Measurements from ENCODE around the gene GNAS.

The GNAS gene

GRCh38 chr20:58959652-58960051 lies 107.1 kb downstream of the GNAS start:
- Histone ChIP-seq H3K27ac (no peak overlapping the region), H3K4me3 (ENCODE audit: low read depth, low read length) (no peak overlapping the region), H3K27me3 (replicated peaks) (no peaks in the 10 kb centered on the region), H3K36me3 (replicated peaks) (no peaks in the 10 kb centered on the region)
- no peak for DNase-seq
- no peak for TF ChIP-seq CTCF (IDR thresholded peaks at IDR 0.05; ENCODE audit: low read depth, low read length, missing control alignments)
- in situ Hi-C loops (cut with HindIII; ENCODE audit: low pct_ligation_motif_present, low sequenced_read_pairs), result no loop called here

Measured in brain microvascular endothelial cell (primary cell).